ENCODE results near the gene C4BPB. TPM values are rescaled to one million over a fixed set of nuclear protein-coding genes. Genes with fewer than 3 reads are reported as not detected.

Gene C4BPB
- total and polyA plus RNA-seq, 2 of the 8 experiments (the other 6 are each of a cell fraction or from before 2014, with no cell fraction given), result not detected

DNA sequence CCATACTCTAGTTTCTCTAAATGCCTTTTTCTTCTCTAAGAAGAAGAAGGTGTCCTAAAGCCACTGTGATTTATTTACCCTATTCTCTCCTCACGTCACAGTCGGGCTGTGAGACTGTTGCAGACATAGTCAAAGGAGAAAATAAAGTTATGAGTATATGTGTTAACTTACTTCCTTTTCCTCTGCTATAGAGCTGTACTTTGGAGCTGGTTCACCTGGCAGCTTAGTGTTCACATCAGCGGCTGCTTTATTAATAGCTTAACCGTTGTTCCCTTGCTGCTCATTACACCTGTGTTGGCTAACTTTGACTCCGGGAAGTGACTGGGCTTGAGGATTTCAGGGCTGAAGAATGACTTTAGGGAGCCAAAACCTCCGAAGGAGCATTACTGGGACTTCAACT is 32.0 kb upstream of the C4BPB start:
- no peak overlapping the region for H2BK5ac ChIP-seq (ENCODE audit: low read depth, low read length)
- no peak overlapping the region for H3K4me3 ChIP-seq (ENCODE audit: extremely low read depth in 1 of 4, insufficient read depth in 2 of 4, low read depth in 3 of 4, low read length in 4 of 4)
- no peak overlapping the region for H3K4ac ChIP-seq (replicated peaks; ENCODE audit: insufficient read length, low read depth, low read length)
- ChIA-PET POLR2A (ENCODE audit: partially characterized antibody) (interaction anchor here (2.8 kb wide), 1 partner anchor 25 kb away, joined by 9 read pairs; the partner anchor contains the start of gene C1orf116), CTCF (ENCODE audit: partially characterized antibody) (interaction anchor here (0.6 to 2.7 kb wide), 6 partner anchors 11 to 1260 kb away, joined by 3 to 12 read pairs (median 4); no protein-coding TSS in a partner anchor)
- no peaks in the 10 kb centered on the region for H3K79me1 ChIP-seq (ENCODE audit: low read depth, low read length)
- FAIRE-seq (no peak), DNase-seq (ENCODE audit: low read depth in 1 of 2, low spot score in 2 of 2) (no peak)
- H3K14ac ChIP-seq (ENCODE audit: insufficient read length), result no peak overlapping the region
- peaks cover 0 to 3% (median 1%) of the 10 kb centered on the region in 4 experiments; a peak in 3 of 7 replicates for H3K4me1 ChIP-seq (replicated peaks in 1 of 4; ENCODE audit: control insufficient read depth in 3 of 4, insufficient read depth in 4 of 4, low read length in 3 of 4)
- H3K23me2 ChIP-seq (ENCODE audit: low read depth, low read length), result peaks cover 5% of the 10 kb centered on the region; the same call in 1 of the 2 replicates
- no peaks in the 10 kb centered on the region for H3K27me3 ChIP-seq (replicated peaks in 1 of 4; ENCODE audit: control insufficient read depth in 3 of 4, extremely low read depth in 1 of 4, insufficient read depth in 3 of 4, low read length in 3 of 4)
- H3K23ac ChIP-seq (ENCODE audit: insufficient read length), result no peak overlapping the region
- no peak overlapping the region for H3K4me2 ChIP-seq (ENCODE audit: insufficient read depth in 1 of 2, low read depth in 2 of 2, low read length in 2 of 2)
- H4K20me1 ChIP-seq (replicated peaks in 1 of 2; ENCODE audit: control insufficient read depth in 1 of 2, insufficient read depth in 2 of 2, low read length in 2 of 2), result no peaks in the 10 kb centered on the region
- H4K5ac ChIP-seq (ENCODE audit: insufficient read length, low read depth, low read length), result no peak overlapping the region
- H4K91ac ChIP-seq (replicated peaks; ENCODE audit: insufficient read length, low read length), result no peak overlapping the region
- no peak overlapping the region for H2AFZ ChIP-seq (ENCODE audit: low read length)
- no peaks in the 10 kb centered on the region for H3K9me3 ChIP-seq (ENCODE audit: insufficient read depth in 2 of 2, low read depth in 1 of 2, low read length in 1 of 2)
- 88% methylated on average over 6 of the region's 6 CpGs; no CpG with 5 or more reads in 1 of the 2 experiments for WGBS, 2 experiments (ENCODE audit: extremely low coverage in 1 of 2, insufficient coverage in 1 of 2, insufficient read length in 1 of 2, insufficient replicate concordance in 2 of 2, low coverage in 1 of 2, low lambda C conversion rate in 2 of 2, missing lambda C conversion rate in 1 of 2)
- no peaks in the 10 kb centered on the region for H3K79me2 ChIP-seq (ENCODE audit: control insufficient read depth in 1 of 2, insufficient read depth in 2 of 2, low read length in 2 of 2)
- no peak overlapping the region for H3K18ac ChIP-seq (ENCODE audit: extremely low read depth, low read length)
- H2BK15ac ChIP-seq (ENCODE audit: low read length), result no peak overlapping the region
- no peak overlapping the region for H3K56ac ChIP-seq (replicated peaks; ENCODE audit: insufficient read length, low read depth, low read length)
- H2BK12ac ChIP-seq (ENCODE audit: low read depth, low read length), result no peak overlapping the region
- H2BK20ac ChIP-seq (ENCODE audit: low read length), result no peak overlapping the region
- H3K27ac ChIP-seq (ENCODE audit: low read depth, low read length), result no peak overlapping the region
- H2BK120ac ChIP-seq (replicated peaks; ENCODE audit: low read depth, low read length), result no peak overlapping the region
- no peak overlapping the region for H3K9ac ChIP-seq (replicated peaks in 1 of 4; ENCODE audit: extremely low read depth in 1 of 4, low read depth in 3 of 4, low read length in 3 of 4)
- peaks cover 0 to 5% (median 0%) of the 10 kb centered on the region in 4 experiments; a peak in 2 of 8 replicates for H3K36me3 ChIP-seq (ENCODE audit: control insufficient read depth in 2 of 4, insufficient read depth in 4 of 4, low read length in 3 of 4)
- H2AK5ac ChIP-seq (ENCODE audit: low read depth, low read length), result no peak overlapping the region
- no peak overlapping the region for H4K8ac ChIP-seq (ENCODE audit: extremely low read depth, insufficient read depth, low read length)
- TF ChIP-seq SP4 (IDR thresholded peaks at IDR 0.05; ENCODE audit: low read length), result no peak
- no peak for TF ChIP-seq HDAC6 (IDR thresholded peaks at IDR 0.05; ENCODE audit: low read depth, low read length)
- TF ChIP-seq ZNF274 (IDR thresholded peaks at IDR 0.05; ENCODE audit: borderline replicate concordance, extremely low read depth, low read length), result no peak
- TF ChIP-seq HDAC2 (IDR thresholded peaks at IDR 0.05; ENCODE audit: borderline replicate concordance in 1 of 2, low read depth in 2 of 2, low read length in 2 of 2), result no peak
- TF ChIP-seq, protein P1, sequence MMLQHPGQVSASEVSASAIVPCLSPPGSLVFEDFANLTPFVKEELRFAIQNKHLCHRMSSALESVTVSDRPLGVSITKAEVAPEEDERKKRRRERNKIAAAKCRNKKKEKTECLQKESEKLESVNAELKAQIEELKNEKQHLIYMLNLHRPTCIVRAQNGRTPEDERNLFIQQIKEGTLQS (IDR thresholded peaks at IDR 0.05; ENCODE audit: insufficient read depth, low read depth, low read length), result no peak
- no peak for TF ChIP-seq KDM5A (IDR thresholded peaks at IDR 0.05; ENCODE audit: low read length)

Data from H1 (cell line).